ENCODE data around the gene SNF8.

DNA sequence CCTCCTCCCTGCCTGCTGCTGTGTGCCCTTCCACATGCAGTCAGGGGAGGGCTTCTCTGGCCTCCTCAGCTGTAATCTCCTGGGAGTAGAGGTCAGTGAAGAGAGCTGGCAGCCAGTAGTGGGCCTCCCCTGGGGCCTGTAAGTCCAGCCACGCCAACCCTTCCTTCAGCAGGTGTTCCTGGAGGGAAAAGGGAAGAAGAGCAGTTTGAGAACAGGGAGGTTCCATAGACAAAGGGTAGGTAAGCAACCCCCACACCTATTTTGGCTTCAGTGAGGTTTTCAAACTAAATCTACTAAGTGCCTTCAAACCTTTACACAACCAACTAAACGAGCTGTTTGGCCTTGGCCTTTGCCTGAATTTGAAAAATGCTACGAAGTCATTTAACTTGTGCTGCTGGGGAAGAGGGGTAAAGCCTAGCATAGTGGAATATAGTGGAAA lies 14.2 kb downstream of the SNF8 start:
- TF ChIP-seq POLR2A (IDR thresholded peaks at IDR 0.05; ENCODE audit: low read depth, low read length), result no peak
- TF ChIP-seq, protein P1, sequence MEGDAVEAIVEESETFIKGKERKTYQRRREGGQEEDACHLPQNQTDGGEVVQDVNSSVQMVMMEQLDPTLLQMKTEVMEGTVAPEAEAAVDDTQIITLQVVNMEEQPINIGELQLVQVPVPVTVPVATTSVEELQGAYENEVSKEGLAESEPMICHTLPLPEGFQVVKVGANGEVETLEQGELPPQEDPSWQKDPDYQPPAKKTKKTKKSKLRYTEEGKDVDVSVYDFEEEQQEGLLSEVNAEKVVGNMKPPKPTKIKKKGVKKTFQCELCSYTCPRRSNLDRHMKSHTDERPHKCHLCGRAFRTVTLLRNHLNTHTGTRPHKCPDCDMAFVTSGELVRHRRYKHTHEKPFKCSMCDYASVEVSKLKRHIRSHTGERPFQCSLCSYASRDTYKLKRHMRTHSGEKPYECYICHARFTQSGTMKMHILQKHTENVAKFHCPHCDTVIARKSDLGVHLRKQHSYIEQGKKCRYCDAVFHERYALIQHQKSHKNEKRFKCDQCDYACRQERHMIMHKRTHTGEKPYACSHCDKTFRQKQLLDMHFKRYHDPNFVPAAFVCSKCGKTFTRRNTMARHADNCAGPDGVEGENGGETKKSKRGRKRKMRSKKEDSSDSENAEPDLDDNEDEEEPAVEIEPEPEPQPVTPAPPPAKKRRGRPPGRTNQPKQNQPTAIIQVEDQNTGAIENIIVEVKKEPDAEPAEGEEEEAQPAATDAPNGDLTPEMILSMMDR (conservative IDR thresholded peaks at IDR 0.05; ENCODE audit: low read depth, low read length), result no peak
- TF ChIP-seq, protein P2, sequence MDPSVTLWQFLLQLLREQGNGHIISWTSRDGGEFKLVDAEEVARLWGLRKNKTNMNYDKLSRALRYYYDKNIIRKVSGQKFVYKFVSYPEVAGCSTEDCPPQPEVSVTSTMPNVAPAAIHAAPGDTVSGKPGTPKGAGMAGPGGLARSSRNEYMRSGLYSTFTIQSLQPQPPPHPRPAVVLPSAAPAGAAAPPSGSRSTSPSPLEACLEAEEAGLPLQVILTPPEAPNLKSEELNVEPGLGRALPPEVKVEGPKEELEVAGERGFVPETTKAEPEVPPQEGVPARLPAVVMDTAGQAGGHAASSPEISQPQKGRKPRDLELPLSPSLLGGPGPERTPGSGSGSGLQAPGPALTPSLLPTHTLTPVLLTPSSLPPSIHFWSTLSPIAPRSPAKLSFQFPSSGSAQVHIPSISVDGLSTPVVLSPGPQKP (IDR thresholded peaks at IDR 0.05; ENCODE audit: borderline replicate concordance, low read depth, low read length), result no peak
- no peak for TF ChIP-seq BHLHE40 (IDR thresholded peaks at IDR 0.05; ENCODE audit: low read depth, low read length)
- no peak for TF ChIP-seq MAZ (IDR thresholded peaks at IDR 0.05; ENCODE audit: borderline replicate concordance, low read depth, low read length)
- no peak for TF ChIP-seq RCOR1 (IDR thresholded peaks at IDR 0.05; ENCODE audit: insufficient replicate concordance, low read length)
- TF ChIP-seq, protein P3, sequence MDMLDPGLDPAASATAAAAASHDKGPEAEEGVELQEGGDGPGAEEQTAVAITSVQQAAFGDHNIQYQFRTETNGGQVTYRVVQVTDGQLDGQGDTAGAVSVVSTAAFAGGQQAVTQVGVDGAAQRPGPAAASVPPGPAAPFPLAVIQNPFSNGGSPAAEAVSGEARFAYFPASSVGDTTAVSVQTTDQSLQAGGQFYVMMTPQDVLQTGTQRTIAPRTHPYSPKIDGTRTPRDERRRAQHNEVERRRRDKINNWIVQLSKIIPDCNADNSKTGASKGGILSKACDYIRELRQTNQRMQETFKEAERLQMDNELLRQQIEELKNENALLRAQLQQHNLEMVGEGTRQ (IDR thresholded peaks at IDR 0.05; ENCODE audit: low read depth, low read length), result no peak
